ENCODE results near the gene ZNF276. TPM values are rescaled to one million over a fixed set of nuclear protein-coding genes. Genes with fewer than 3 reads are reported as not detected.
A peak's percentile ranks its signal among the peaks of the same experiment; 100 is the strongest.

ZNF276 gene
- total RNA-seq, 1 experiment from 2014 or later = 18.6 TPM

- H2BK20ac ChIP-seq (ENCODE audit: low read depth, low read length, poor library complexity, severe bottlenecking) = no peak overlapping the region
- TF ChIP-seq CTCF (conservative IDR thresholded peaks at IDR 0.05) = 0 out of 3 replicates have a peak, but pooled peaks have one; percentile 18
- no peak overlapping the region for H3K4ac ChIP-seq (ENCODE audit: low read depth, low read length)
- H4K5ac ChIP-seq (ENCODE audit: insufficient read length, low read depth, low read length) = no peak overlapping the region
- Mint-ChIP-seq H3K4me1 (peaks cover 15 to 17% of the 10 kb centered on the region in 2 experiments), H3K36me3 (ENCODE audit: insufficient read depth in 1 of 3, low read depth in 3 of 3) (peaks cover 0 to 5% (median under 1%) of the 10 kb centered on the region in 3 experiments; a peak in 4 of 7 replicates), H3K4me3 (no peak overlapping the region), H3K9me3 (no peaks in the 10 kb centered on the region), H3K27me3 (ENCODE audit: low read depth) (peaks cover 29% of the 10 kb centered on the region), H3K27ac (no peak overlapping the region)
- peaks cover 11% of the 10 kb centered on the region for H3K23me2 ChIP-seq (ENCODE audit: insufficient read length, low read depth, low read length, poor library complexity, severe bottlenecking)
- no peak overlapping the region for H3K18ac ChIP-seq (ENCODE audit: insufficient read length, low read depth, low read length)
- no peak for DNase-seq
- no peak overlapping the region for H2AK5ac ChIP-seq (ENCODE audit: insufficient read length, low read length)
- H4K8ac ChIP-seq (replicated peaks; ENCODE audit: insufficient read length, low read depth, low read length) = no peak overlapping the region
- no peak overlapping the region for H3K23ac ChIP-seq (ENCODE audit: insufficient read length, low read depth, low read length)
- no peaks in the 10 kb centered on the region for H4K20me1 ChIP-seq (ENCODE audit: control insufficient read depth, insufficient read depth, insufficient read length)
- no CpG with 5 or more reads among the region's 13 CpGs for WGBS (ENCODE audit: extremely low coverage, insufficient read length, low lambda C conversion rate)
- H2BK120ac ChIP-seq (ENCODE audit: low read depth, low read length, poor library complexity, severe bottlenecking) = no peak overlapping the region
- no peak overlapping the region for H3K56ac ChIP-seq (ENCODE audit: insufficient read length, low read depth, low read length)
- no peak overlapping the region for H3K9ac ChIP-seq (ENCODE audit: extremely low read depth, insufficient read length, low read length)
- no peak overlapping the region for H2BK15ac ChIP-seq (ENCODE audit: low read depth, low read length)
- no peak overlapping the region for H3K14ac ChIP-seq (ENCODE audit: insufficient read depth, low read length)
- H3K4me1 ChIP-seq (ENCODE audit: insufficient read depth, low read length) = no peaks in the 10 kb centered on the region
- H3K79me1 ChIP-seq (ENCODE audit: insufficient read depth, low read depth, low read length, poor library complexity, severe bottlenecking) = no peaks in the 10 kb centered on the region
- no peaks in the 10 kb centered on the region for H3K9me3 ChIP-seq (ENCODE audit: control insufficient read depth, low read depth, low read length)
- no peak overlapping the region for H2AFZ ChIP-seq (ENCODE audit: low read length)
- H3K27ac ChIP-seq (ENCODE audit: insufficient read length, low read depth, low read length) = no peak overlapping the region
- H3K79me2 ChIP-seq (ENCODE audit: insufficient read depth, low read length) = no peaks in the 10 kb centered on the region
- no peak overlapping the region for H3K4me2 ChIP-seq (ENCODE audit: insufficient read depth, insufficient read length, low read length)
- H4K91ac ChIP-seq (ENCODE audit: insufficient read length, low read depth, low read length) = no peak overlapping the region
- H2BK12ac ChIP-seq (ENCODE audit: insufficient read length, low read depth, low read length) = no peak overlapping the region
- H3K27me3 ChIP-seq (ENCODE audit: insufficient read depth, low read length) = no peaks in the 10 kb centered on the region
- no peak overlapping the region for H2BK5ac ChIP-seq (ENCODE audit: insufficient read length, low read length)
- H3T11ph ChIP-seq (ENCODE audit: low read length) = no peak overlapping the region
These were observed 17.1 kb upstream of the ZNF276 start for GRCh38 chr16:89704281-89704680.

Data from H9 (cell line).